DND-41 (cell line): ENCODE measurements around the gene PRDM8.

ENCODE experiments used
- EZH2 ChIP-seq: IDR thresholded peaks from 3 replicates; pipeline ENCODE4 v1.6.1; 2012; ENCODE audit warnings: borderline replicate concordance, low read depth, mild to moderate bottlenecking, moderate library complexity, low read length, inconsistent platforms; ENCODE audit not compliant: severe bottlenecking
- TF ChIP-seq, protein P1 (sequence below): IDR thresholded peaks from 2 replicates; pipeline ENCODE4 v1.5.1; 2012; ENCODE audit warnings: borderline replicate concordance, low read length, moderate library complexity, mild to moderate bottlenecking; ENCODE audit not compliant: poor library complexity, severe bottlenecking; ENCODE audit errors: extremely low read depth

DNA sequence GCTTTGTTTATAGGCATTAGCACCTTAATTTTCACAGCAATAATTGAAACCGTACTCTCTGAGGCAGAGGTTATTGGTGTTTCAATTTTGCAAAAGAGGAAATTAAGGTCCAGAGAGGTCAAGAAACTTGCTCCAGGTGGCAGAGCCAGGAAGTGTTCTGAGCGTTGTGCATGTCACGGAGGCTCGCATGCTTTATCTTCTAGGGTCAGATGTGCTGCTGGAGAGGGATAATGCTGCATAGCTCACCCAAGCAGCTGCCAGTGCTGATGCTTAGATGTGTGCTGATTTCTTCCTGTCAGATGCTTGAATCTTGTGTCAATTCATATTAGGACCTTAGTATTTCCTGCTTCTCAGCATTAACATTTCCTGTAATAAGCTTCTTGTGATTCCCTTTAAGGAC is 56.2 kb downstream of the PRDM8 start:
- TF ChIP-seq, protein P1, sequence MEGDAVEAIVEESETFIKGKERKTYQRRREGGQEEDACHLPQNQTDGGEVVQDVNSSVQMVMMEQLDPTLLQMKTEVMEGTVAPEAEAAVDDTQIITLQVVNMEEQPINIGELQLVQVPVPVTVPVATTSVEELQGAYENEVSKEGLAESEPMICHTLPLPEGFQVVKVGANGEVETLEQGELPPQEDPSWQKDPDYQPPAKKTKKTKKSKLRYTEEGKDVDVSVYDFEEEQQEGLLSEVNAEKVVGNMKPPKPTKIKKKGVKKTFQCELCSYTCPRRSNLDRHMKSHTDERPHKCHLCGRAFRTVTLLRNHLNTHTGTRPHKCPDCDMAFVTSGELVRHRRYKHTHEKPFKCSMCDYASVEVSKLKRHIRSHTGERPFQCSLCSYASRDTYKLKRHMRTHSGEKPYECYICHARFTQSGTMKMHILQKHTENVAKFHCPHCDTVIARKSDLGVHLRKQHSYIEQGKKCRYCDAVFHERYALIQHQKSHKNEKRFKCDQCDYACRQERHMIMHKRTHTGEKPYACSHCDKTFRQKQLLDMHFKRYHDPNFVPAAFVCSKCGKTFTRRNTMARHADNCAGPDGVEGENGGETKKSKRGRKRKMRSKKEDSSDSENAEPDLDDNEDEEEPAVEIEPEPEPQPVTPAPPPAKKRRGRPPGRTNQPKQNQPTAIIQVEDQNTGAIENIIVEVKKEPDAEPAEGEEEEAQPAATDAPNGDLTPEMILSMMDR, result no peak
- no peak for TF ChIP-seq EZH2
